OCI-LY3 (cell line): Measurements from ENCODE around the gene ALDH1L1.

Experiments used
- H2AFZ ChIP-seq: fragments of 200-600, 300-600 bp; shearing (Covaris generic); 2 replicates; pipeline ENCODE4 v1.6.0; 2014; ENCODE audit warnings: antibody characterized with exemption, low read depth, low read length
- H3K27ac ChIP-seq: fragments of 200-600, 300-600 bp; sonication (generic); 2 replicates; pipeline ENCODE4 v1.5.1; 2014; ENCODE audit warnings: mild to moderate bottlenecking, low read length, moderate library complexity, mixed read lengths
- H3K27me3 ChIP-seq: fragments of 200-600, 300-600 bp; sonication (generic); 2 replicates; pipeline ENCODE4 v1.6.1; 2014; ENCODE audit warnings: low read depth, low read length, mixed read lengths
- H3K36me3 ChIP-seq: fragments of 200-600, 300-600 bp; sonication (generic); replicated peaks from 2 replicates; pipeline ENCODE3; 2014; ENCODE audit warnings: low read depth, low read length, mixed read lengths
- H3K4me1 ChIP-seq: fragments of 300-600, 200-600 bp; sonication (generic); 2 replicates; pipeline ENCODE4 v1.6.1; 2014; ENCODE audit warnings: low read length, mixed read lengths
- H3K4me2 ChIP-seq: fragments of 200-600, 300-600 bp; sonication (generic); 2 replicates; pipeline ENCODE4 v1.6.1; 2014; ENCODE audit warnings: low read length, mixed read lengths
- H3K4me3 ChIP-seq: fragments of 300-600, 200-600 bp; sonication (generic); 2 replicates; pipeline ENCODE4 v1.5.1; 2014; ENCODE audit warnings: antibody characterized with exemption, mild to moderate bottlenecking, low read length, moderate library complexity
- H3K79me2 ChIP-seq: fragments of 300-600, 200-600 bp; shearing (Covaris generic); 2 replicates; pipeline ENCODE4 v1.6.1; 2014; ENCODE audit warnings: mild to moderate bottlenecking, low read length, mixed read lengths
- H3K9ac ChIP-seq: fragments of 300-600, 200-600 bp; shearing (Covaris generic); 2 replicates; pipeline ENCODE4 v1.6.0; 2014; ENCODE audit warnings: mild to moderate bottlenecking, low read length, moderate library complexity
- H3K9me3 ChIP-seq: fragments of 200-600, 300-600 bp; shearing (Covaris generic); 2 replicates; pipeline ENCODE4 v1.6.1; 2014; ENCODE audit warnings: low read length, mixed read lengths; ENCODE audit not compliant: insufficient read depth
- H4K20me1 ChIP-seq: fragments of 200-600, 300-600 bp; sonication (generic); 2 replicates; pipeline ENCODE4 v1.6.1; 2016; ENCODE audit warnings: low read length, mixed read lengths; ENCODE audit not compliant: insufficient read depth
- EZH2phosphoT487 ChIP-seq: fragments of 200-600 bp; shearing (Covaris generic); IDR thresholded peaks from 2 replicates; pipeline ENCODE4 v1.6.1; 2018; ENCODE audit warnings: antibody characterized with exemption, mixed run types, low read depth
- TF ChIP-seq, protein P1 (sequence below): fragments of 200-600, 300-600 bp; sonication (generic); IDR thresholded peaks from 2 replicates; pipeline ENCODE4 v1.5.1; 2014; ENCODE audit warnings: antibody characterized with exemption, low read length, low read depth

Gene ALDH1L1

DNA sequence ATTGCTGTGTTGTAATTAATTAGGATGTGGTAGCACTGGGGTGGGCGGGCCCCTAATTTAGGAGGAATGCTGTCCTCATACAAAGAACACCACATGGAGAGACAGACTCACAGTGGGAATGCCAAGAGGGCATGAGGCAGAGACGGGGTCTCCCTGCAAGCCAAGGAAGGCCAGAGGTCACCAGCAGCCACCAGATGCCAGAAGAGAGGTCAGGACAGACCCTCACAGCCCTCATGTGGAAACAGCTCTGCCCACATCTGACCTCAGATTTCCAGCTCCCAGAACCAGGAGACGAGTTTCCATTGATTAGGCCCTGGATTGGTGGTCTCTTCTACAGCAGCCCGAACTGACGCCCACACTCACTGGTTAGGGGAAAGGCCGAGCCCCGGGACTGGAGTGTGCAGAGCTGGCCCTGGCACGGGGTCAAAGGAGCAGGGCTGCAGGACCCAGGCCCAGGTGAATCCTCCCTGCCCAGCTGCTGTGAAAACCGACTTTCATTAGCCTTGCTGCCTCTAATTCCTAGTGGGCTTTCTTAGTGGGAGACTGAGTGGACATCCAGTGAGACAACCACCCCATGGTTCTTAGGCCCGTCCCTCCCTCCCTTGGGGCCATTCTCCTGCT lies 53.5 kb downstream of the ALDH1L1 start:
- H4K20me1 ChIP-seq, result no peaks in the 10 kb centered on the region
- no peak overlapping the region for H3K4me3 ChIP-seq
- no peak overlapping the region for H3K27ac ChIP-seq
- no peaks in the 10 kb centered on the region for H3K79me2 ChIP-seq
- H2AFZ ChIP-seq, result no peak overlapping the region
- H3K9me3 ChIP-seq, result no peaks in the 10 kb centered on the region
- no peak for TF ChIP-seq EZH2phosphoT487
- TF ChIP-seq, protein P1, sequence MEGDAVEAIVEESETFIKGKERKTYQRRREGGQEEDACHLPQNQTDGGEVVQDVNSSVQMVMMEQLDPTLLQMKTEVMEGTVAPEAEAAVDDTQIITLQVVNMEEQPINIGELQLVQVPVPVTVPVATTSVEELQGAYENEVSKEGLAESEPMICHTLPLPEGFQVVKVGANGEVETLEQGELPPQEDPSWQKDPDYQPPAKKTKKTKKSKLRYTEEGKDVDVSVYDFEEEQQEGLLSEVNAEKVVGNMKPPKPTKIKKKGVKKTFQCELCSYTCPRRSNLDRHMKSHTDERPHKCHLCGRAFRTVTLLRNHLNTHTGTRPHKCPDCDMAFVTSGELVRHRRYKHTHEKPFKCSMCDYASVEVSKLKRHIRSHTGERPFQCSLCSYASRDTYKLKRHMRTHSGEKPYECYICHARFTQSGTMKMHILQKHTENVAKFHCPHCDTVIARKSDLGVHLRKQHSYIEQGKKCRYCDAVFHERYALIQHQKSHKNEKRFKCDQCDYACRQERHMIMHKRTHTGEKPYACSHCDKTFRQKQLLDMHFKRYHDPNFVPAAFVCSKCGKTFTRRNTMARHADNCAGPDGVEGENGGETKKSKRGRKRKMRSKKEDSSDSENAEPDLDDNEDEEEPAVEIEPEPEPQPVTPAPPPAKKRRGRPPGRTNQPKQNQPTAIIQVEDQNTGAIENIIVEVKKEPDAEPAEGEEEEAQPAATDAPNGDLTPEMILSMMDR, result no peak
- H3K9ac ChIP-seq, result no peak overlapping the region
- no peaks in the 10 kb centered on the region for H3K36me3 ChIP-seq
- H3K4me2 ChIP-seq, result no peak overlapping the region
- H3K27me3 ChIP-seq, result peaks cover 6% of the 10 kb centered on the region
- no peaks in the 10 kb centered on the region for H3K4me1 ChIP-seq

DNA sequence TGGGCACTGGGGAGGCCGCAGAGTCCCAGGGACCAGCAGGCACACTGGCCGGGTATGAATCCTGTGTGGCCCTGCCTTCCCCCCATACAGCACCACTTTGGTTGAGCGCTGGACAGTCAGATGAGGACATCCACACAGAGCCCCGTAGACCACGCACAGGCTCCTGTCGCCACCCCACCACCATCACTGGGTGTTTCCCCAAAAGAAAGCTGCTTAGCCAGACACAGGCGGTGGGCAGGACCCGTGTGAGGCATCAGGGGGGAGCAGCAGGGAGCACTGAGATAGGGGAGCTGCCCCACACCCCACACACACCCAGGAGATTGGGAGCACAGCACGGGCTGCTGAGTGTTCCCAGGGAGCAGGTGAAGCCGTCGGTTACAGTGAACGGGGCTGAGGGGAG lies 54.1 kb downstream of the ALDH1L1 start:
- Histone ChIP-seq H3K79me2 (no peaks in the 10 kb centered on the region), H3K9me3 (no peaks in the 10 kb centered on the region), H4K20me1 (no peaks in the 10 kb centered on the region), H3K9ac (no peak overlapping the region), H3K4me1 (no peaks in the 10 kb centered on the region), H3K36me3 (no peaks in the 10 kb centered on the region), H3K4me2 (no peak overlapping the region), H3K27ac (no peak overlapping the region), H3K4me3 (no peak overlapping the region), H2AFZ (no peak overlapping the region), H3K27me3 (peaks cover 9% of the 10 kb centered on the region)
- no peak for TF ChIP-seq EZH2phosphoT487
- TF ChIP-seq, protein P1, result no peak

DNA sequence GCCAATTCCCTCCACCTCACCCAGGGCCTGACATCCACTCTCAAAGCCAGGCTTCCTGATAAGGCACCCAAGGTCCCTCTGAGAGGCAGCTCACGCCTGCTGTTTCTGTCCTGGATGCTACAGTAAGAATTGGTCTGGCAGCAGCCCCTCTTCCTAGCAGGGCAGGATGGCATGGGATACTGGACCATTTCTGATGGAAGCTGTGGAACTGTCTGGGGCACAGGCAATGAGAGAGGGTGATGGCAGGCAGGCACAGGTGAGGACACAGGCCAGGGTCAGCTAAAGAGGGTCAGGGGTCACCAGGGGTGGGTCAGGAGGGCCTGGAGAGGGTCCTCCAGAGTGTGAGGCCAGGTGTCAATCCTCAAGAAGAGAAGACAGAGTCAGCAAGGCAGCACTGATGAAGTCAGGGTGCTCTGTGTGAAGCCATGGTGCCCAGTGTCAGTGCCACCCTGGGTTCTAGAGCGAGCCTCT lies 54.6 kb downstream of the ALDH1L1 start:
- Histone ChIP-seq H2AFZ (no peak overlapping the region), H3K27ac (no peak overlapping the region), H3K4me3 (no peak overlapping the region), H3K79me2 (no peaks in the 10 kb centered on the region), H4K20me1 (no peaks in the 10 kb centered on the region), H3K36me3 (no peaks in the 10 kb centered on the region), H3K27me3 (peaks cover 9% of the 10 kb centered on the region), H3K9me3 (no peaks in the 10 kb centered on the region), H3K9ac (no peak overlapping the region), H3K4me1 (no peaks in the 10 kb centered on the region), H3K4me2 (no peak overlapping the region)
- no peak for TF ChIP-seq EZH2phosphoT487
- TF ChIP-seq, protein P1, result no peak

DNA sequence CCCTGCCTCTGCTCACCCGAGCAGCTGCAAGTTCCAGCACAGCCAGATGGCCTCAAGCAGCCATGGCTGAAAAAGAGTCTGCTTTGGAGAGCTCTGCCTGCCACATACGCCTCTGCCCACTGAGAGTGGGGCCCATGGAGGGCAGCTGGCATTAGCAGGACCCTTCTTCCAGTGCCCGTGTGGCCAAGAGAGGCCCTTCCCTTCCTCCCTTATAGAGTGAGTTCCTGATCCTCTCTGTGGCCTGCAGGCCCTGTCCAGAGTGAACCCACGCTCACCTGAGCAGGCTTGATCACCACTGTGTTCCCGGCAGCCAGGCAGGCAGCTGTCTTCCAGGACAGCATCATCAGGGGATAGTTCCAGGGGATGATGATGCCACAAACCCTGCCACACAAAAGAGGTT lies 55.0 kb downstream of the ALDH1L1 start:
- H2AFZ ChIP-seq, result no peak overlapping the region
- H3K79me2 ChIP-seq, result no peaks in the 10 kb centered on the region
- no peaks in the 10 kb centered on the region for H3K9me3 ChIP-seq
- peaks cover 10% of the 10 kb centered on the region for H3K27me3 ChIP-seq
- H3K27ac ChIP-seq, result no peak overlapping the region
- TF ChIP-seq, protein P1, result no peak
- no peak for TF ChIP-seq EZH2phosphoT487
- H4K20me1 ChIP-seq, result no peaks in the 10 kb centered on the region
- no peak overlapping the region for H3K4me3 ChIP-seq
- no peak overlapping the region for H3K4me2 ChIP-seq
- no peaks in the 10 kb centered on the region for H3K4me1 ChIP-seq
- no peak overlapping the region for H3K9ac ChIP-seq
- H3K36me3 ChIP-seq, result no peaks in the 10 kb centered on the region
